PC-3 (cell line): ENCODE data around the gene PRICKLE4. TPM values are rescaled to one million over a fixed set of nuclear protein-coding genes. Genes with fewer than 3 reads are reported as not detected.
A peak's percentile ranks its signal among the peaks of the same experiment; 100 is the strongest.

Experiments used
- ATAC-seq: fragments of 200-7000 bp; cut with Tn5 transposase; 2 replicates; pipeline ENCODE4 v1.9.1; 2020; ENCODE audit warnings: mild to moderate bottlenecking, moderate library complexity
- Bru-seq: library from RNA; stranded (reverse); fragments of 400-500 nt; gene quantifications from one replicate; lab custom pipeline; 2021; lab: Mats Ljungman, UMichigan
- BruChase-seq, 2 experiments: library from RNA; stranded (reverse); fragments of 400-500 nt; gene quantifications; one replicate each; lab custom pipeline; 2021; lab: Mats Ljungman, UMichigan
- BruUV-seq: library from RNA; stranded (reverse); fragments of 400-500 nt; replicated peaks from 2 replicates; lab custom pipeline; 2021; lab: Mats Ljungman, UMichigan
- CTCF ChIA-PET: fragments of 300-600 bp; sonication (Branson Sonifier 250); formaldehyde crosslinking; loops from one replicate; lab custom pipeline; 2022; ENCODE audit warnings: antibody characterized with exemption; lab: Charles Lee
- POLR2A ChIA-PET: fragments of 300-600 bp; sonication (Branson Sonifier 250); formaldehyde crosslinking; loops from one replicate; lab custom pipeline; 2022; ENCODE audit warnings: antibody characterized with exemption; ENCODE audit not compliant: unreplicated experiment; lab: Charles Lee
- DNase-seq: peaks from one replicate; pipeline ENCODE4 v3.0.0-alpha.2; 2015
- H2AFZ ChIP-seq: fragments of 300-600 bp; sonication (generic); 2 replicates; pipeline ENCODE4 v1.6.0; 2016; ENCODE audit warnings: antibody characterized with exemption, low read length
- H3F3A ChIP-seq: fragments of 300-600 bp; sonication (generic); one replicate; pipeline ENCODE4 v1.6.0; 2017; ENCODE audit warnings: antibody characterized with exemption, low read length, control low read depth, mild to moderate bottlenecking; ENCODE audit not compliant: unreplicated experiment
- H3K27ac ChIP-seq: fragments of 300-600 bp; sonication (generic); 2 replicates; pipeline ENCODE4 v1.5.1; 2016; ENCODE audit warnings: mild to moderate bottlenecking, low read length
- H3K27me3 ChIP-seq: fragments of 300-600 bp; sonication (generic); 2 replicates; pipeline ENCODE4 v1.6.1; 2016; ENCODE audit warnings: low read length, mixed read lengths
- H3K36me3 ChIP-seq: fragments of 300-600 bp; sonication (generic); 2 replicates; pipeline ENCODE4 v1.6.1; 2016; ENCODE audit warnings: low read depth, mixed run types, low read length, mixed read lengths
- H3K4me1 ChIP-seq: fragments of 300-600 bp; sonication (generic); 2 replicates; pipeline ENCODE4 v1.5.1; 2016; ENCODE audit warnings: low read length; ENCODE audit not compliant: insufficient read depth
- H3K4me2 ChIP-seq: fragments of 300-600 bp; sonication (generic); 2 replicates; pipeline ENCODE4 v1.6.0; 2016; ENCODE audit warnings: low read length
- H3K4me3 ChIP-seq: fragments of 300-600 bp; sonication (generic); 2 replicates; pipeline ENCODE4 v1.5.1; 2016; ENCODE audit warnings: mild to moderate bottlenecking, low read length, mixed read lengths
- H3K79me2 ChIP-seq: fragments of 300-600 bp; sonication (generic); 2 replicates; pipeline ENCODE4 v1.6.1; 2017; ENCODE audit warnings: low read length, mixed read lengths
- H3K9ac ChIP-seq: fragments of 300-600 bp; sonication (generic); 2 replicates; pipeline ENCODE4 v1.6.0; 2016; ENCODE audit warnings: mild to moderate bottlenecking, low read length
- H3K9me2 ChIP-seq: fragments of 300-600 bp; sonication (generic); replicated peaks from 2 replicates; pipeline ENCODE4 v1.6.1; 2016; ENCODE audit warnings: mixed run types, low read length, mixed read lengths
- H3K9me3 ChIP-seq: fragments of 300-600 bp; sonication (generic); 2 replicates; pipeline ENCODE4 v1.6.1; 2016; ENCODE audit warnings: low read length, mixed read lengths
- H4K20me1 ChIP-seq: fragments of 300-600 bp; sonication (generic); 2 replicates; pipeline ENCODE4 v1.6.1; 2016; ENCODE audit warnings: low read length, mixed read lengths
- EZH2 ChIP-seq: fragments of 300-600 bp; sonication (generic); IDR thresholded peaks from one replicate; pipeline ENCODE4 v1.6.1; 2017; ENCODE audit warnings: antibody characterized with exemption, mild to moderate bottlenecking, low read length; ENCODE audit not compliant: unreplicated experiment
- EZH2phosphoT487 ChIP-seq: fragments of 300-600 bp; sonication (generic); IDR thresholded peaks from 2 replicates; pipeline ENCODE4 v1.6.1; 2018; ENCODE audit warnings: mild to moderate bottlenecking, antibody characterized with exemption, low read length, borderline replicate concordance
- intact Hi-C: fragments of 100-400 bp; cut with micrococcal nuclease; formaldehyde crosslinking; loops from 2 replicates; pipeline ENCODE4 v1.9.0; 2023
- long read RNA-seq: library from polyadenylated mRNA; unstranded; transcript quantifications from one replicate; pipeline ENCODE4 v2.0.0, GENCODE V29; 2021; ENCODE audit not compliant: unreplicated experiment
- total RNA-seq: library from RNA; depleted of rRNA; stranded (reverse); fragments of >200 nt; gene quantifications from 2 replicates; pipeline ENCODE4 v1.2.3, GENCODE V29; 2014; rRNA removed
- TF ChIP-seq, protein P1 (sequence below): fragments of 300-600 bp; sonication (generic); conservative IDR thresholded peaks from 2 replicates; pipeline ENCODE4 v1.5.1; 2017; ENCODE audit warnings: antibody characterized with exemption, low read depth, mild to moderate bottlenecking, low read length

PRICKLE4 gene, protein sequence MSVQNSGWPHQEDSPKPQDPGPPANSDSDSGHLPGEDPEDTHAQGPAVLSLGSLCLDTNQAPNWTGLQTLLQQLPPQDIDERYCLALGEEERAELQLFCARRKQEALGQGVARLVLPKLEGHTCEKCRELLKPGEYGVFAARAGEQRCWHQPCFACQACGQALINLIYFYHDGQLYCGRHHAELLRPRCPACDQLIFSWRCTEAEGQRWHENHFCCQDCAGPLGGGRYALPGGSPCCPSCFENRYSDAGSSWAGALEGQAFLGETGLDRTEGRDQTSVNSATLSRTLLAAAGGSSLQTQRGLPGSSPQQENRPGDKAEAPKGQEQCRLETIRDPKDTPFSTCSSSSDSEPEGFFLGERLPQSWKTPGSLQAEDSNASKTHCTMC
- total RNA-seq (0.26 and 1.7 TPM in 2 replicates), Bru-seq, nascent RNA (percentile 62 among the genes with signal in this experiment), BruChase-seq, experiment 1, labeled RNA remaining after a 6-hour chase (percentile 69 among the genes with signal in this experiment), BruChase-seq, experiment 2, labeled RNA remaining after a 2-hour chase (percentile 62 among the genes with signal in this experiment)
- long read RNA-seq, partial matches to known transcripts, result 1 of 1 reads
- long read RNA-seq, other reads (novel, unspliced or antisense), result 0 of 1 reads

DNA sequence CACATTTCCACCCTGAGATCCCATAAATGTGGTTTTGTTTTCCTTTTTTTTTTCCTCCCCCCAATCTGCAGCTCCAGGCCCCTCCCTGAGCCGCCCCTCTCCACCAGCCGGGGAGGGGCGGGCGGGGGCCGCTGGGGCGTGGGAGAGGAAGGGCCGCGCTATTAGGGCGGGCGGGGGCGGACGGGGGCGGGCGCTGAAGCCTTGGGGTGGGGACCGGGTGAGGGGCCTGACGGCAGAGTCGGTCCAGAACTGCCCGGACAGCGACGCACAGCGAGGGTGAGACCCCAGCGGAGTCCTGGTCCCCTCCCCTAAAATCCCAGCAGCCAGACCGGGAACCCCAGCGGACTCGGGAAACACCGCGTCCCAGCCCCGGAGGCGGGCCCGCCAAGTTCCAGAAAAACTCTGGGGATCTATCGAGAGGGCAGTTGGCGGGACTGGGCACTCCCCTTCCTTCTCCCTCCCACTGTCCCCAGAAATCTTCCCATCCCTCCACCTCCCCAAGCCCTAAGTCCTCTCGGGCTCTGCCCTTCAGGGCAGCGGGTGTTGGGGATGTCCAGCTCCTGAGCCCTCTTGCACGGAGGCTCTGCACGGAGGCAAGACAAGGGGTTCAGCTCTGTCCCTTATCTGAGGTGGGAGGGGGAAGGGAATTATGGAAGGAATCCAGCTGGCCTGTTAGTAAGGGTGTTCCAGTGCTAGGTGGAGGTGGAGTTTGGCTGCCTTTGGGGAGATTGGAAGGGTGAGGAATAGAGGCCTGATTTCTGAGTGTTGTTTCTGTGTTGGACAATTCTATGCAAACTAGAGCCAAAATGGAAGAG is at the start of gene PRICKLE4:
Gene PRICKLE4 (plus strand): TSS at position 232 of the 815 bp plus-strand sequence. CDS start 2,692 bp downstream, outside the sequence.
- CTCF ChIA-PET, result interaction anchor here (0.5 kb wide), 1 partner anchor 26 kb away, joined by 4 read pairs; no protein-coding TSS in a partner anchor

DNA sequence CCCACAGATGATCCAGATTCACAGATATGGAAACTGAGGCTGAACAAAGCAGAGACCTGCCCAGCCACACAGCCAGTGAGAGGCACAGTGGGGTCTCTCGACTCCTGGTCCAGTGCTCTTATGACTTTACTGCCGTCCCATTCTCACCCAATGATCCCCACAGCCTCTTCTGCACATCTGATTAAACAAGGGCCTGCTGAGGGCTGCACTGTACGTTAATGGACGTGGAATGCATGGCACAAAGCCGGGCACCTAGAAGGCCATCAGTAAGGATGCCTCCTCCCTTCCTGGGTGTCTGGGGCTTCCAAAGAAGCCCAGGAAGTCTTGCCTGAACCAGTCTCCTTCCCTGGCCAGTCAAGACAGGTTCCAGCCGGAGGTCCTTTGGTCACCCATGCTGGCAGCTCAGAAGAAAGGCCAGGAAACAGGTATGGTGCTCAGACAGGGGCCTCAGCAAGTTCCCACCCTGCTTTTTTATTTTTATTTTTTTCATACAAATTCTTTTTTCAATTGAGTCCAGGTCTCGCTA is 49.0 kb upstream of the PRICKLE4 start:
- ATAC-seq (no peak), DNase-seq (no peak)
- no peak overlapping the region for H3K27ac ChIP-seq
- H3K9me2 ChIP-seq, result no peaks in the 10 kb centered on the region
- no peaks in the 10 kb centered on the region for H3K36me3 ChIP-seq
- TF ChIP-seq EZH2phosphoT487 (no peak), EZH2 (no peak)
- TF ChIP-seq, protein P1, sequence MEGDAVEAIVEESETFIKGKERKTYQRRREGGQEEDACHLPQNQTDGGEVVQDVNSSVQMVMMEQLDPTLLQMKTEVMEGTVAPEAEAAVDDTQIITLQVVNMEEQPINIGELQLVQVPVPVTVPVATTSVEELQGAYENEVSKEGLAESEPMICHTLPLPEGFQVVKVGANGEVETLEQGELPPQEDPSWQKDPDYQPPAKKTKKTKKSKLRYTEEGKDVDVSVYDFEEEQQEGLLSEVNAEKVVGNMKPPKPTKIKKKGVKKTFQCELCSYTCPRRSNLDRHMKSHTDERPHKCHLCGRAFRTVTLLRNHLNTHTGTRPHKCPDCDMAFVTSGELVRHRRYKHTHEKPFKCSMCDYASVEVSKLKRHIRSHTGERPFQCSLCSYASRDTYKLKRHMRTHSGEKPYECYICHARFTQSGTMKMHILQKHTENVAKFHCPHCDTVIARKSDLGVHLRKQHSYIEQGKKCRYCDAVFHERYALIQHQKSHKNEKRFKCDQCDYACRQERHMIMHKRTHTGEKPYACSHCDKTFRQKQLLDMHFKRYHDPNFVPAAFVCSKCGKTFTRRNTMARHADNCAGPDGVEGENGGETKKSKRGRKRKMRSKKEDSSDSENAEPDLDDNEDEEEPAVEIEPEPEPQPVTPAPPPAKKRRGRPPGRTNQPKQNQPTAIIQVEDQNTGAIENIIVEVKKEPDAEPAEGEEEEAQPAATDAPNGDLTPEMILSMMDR, result no peak
- no peak overlapping the region for H3K4me3 ChIP-seq
- no peak overlapping the region for H3K4me2 ChIP-seq
- no peaks in the 10 kb centered on the region for H4K20me1 ChIP-seq
- H3F3A ChIP-seq, result no peaks in the 10 kb centered on the region
- H3K79me2 ChIP-seq, result no peaks in the 10 kb centered on the region
- no peaks in the 10 kb centered on the region for H3K27me3 ChIP-seq
- H3K9ac ChIP-seq, result no peak overlapping the region
- BruUV-seq, result no TSS peak
- H3K4me1 ChIP-seq, result peaks cover 11% of the 10 kb centered on the region; the same call in 1 of the 2 replicates
- H3K9me3 ChIP-seq, result no peaks in the 10 kb centered on the region
- ChIA-PET POLR2A (no interaction called here), CTCF (no interaction called here)
- intact Hi-C loops, result no loop called here
- no peak overlapping the region for H2AFZ ChIP-seq

More for the DNA sequence above, at the start of gene PRICKLE4:
- Histone ChIP-seq H4K20me1 (no peaks in the 10 kb centered on the region), H3F3A (no peaks in the 10 kb centered on the region), H3K36me3 (no peaks in the 10 kb centered on the region; the same call in 1 of the 2 replicates), H3K27ac (no peak within 1 kb of the TSS), H3K4me2 (peak within 1 kb of the TSS; percentile 99), H2AFZ (peak within 1 kb of the TSS; percentile 99), H3K4me1 (peaks cover 18% of the 10 kb centered on the region), H3K9ac (peak within 1 kb of the TSS; percentile 67), H3K27me3 (no peaks in the 10 kb centered on the region), H3K4me3 (peak within 1 kb of the TSS; percentile 93), H3K79me2 (peaks cover 6% of the 10 kb centered on the region; the same call in 1 of the 2 replicates), H3K9me3 (no peaks in the 10 kb centered on the region), H3K9me2 (no peaks in the 10 kb centered on the region)
- no TSS peak for BruUV-seq
- ATAC-seq (peak; percentile 18), DNase-seq (peak; percentile 35)
- intact Hi-C loops, result loop anchor here (1.0 to 10.0 kb wide), 2 partner anchors 264 to 444 kb away; no protein-coding TSS in a partner anchor
- TF ChIP-seq, protein P1, result no peak
- TF ChIP-seq EZH2phosphoT487, result no peak
- no peak for TF ChIP-seq EZH2
- POLR2A ChIA-PET, result interaction anchor here (0.5 kb wide), 1 partner anchor 144 kb away, joined by 3 read pairs; no protein-coding TSS in a partner anchor
